SK-N-SH (cell line): ENCODE measurements around the gene KLK15. TPM values are rescaled to one million over a fixed set of nuclear protein-coding genes. Genes with fewer than 3 reads are reported as not detected.

Experiments used
- CTCF ChIA-PET: fragments of 300-600, 350-600 bp; formaldehyde crosslinking; extraction: SDS; loops from one replicate; lab custom pipeline; 2021; lab: Yijun Ruan, JAX
- POLR2A ChIA-PET: fragments of 350-600 bp; sonication (Branson Sonifier 250); formaldehyde crosslinking; extraction: SDS; loops from one replicate; lab custom pipeline; 2020; ENCODE audit warnings: antibody characterized with exemption, inconsistent platforms; lab: Yijun Ruan, JAX
- DNase-seq: peaks from one replicate; pipeline ENCODE4 v3.0.0; 2012
- H2AFZ ChIP-seq: fragments of 200-600 bp; sonication (generic); 2 replicates; pipeline ENCODE4 v1.8.1; 2016; ENCODE audit warnings: antibody characterized with exemption, mild to moderate bottlenecking, low read depth
- H3F3A ChIP-seq: fragments of 200-600 bp; sonication (generic); replicated peaks from 2 replicates; pipeline ENCODE3; 2016; ENCODE audit warnings: antibody characterized with exemption, mild to moderate bottlenecking; ENCODE audit not compliant: insufficient read depth
- H3K27ac ChIP-seq, 2 experiments: fragments of 200-500 bp in 1 of 2; fragments of 200-600 bp in 1 of 2; sonication (Bioruptor generic) in 1 of 2; sonication (generic), shearing (Covaris generic) in 1 of 2; 2 replicates each; pipeline versions ENCODE4 v1.5.1 to v1.6.1; 2014 to 2016; ENCODE audit warnings: low read depth in 2 of 2, inconsistent platforms in 1 of 2, low read length in 1 of 2, mild to moderate bottlenecking in 1 of 2, mixed read lengths in 1 of 2
- H3K27me3 ChIP-seq: fragments of 200-600 bp; sonication (generic), shearing (Covaris generic); 2 replicates; pipeline ENCODE4 v1.6.1; 2016; ENCODE audit warnings: mixed run types; ENCODE audit not compliant: insufficient read depth
- H3K36me3 ChIP-seq, 2 experiments: fragments of 200-500 bp in 1 of 2; fragments of 200-600 bp in 1 of 2; sonication (Bioruptor generic) in 1 of 2; sonication (generic) in 1 of 2; replicated peaks in 1 of 2; 2 replicates each; pipeline versions ENCODE3 to v1.5.1; 2014 to 2016; ENCODE audit warnings: low read length in 1 of 2, mild to moderate bottlenecking in 1 of 2; ENCODE audit not compliant: insufficient read depth in 2 of 2, control insufficient read depth in 1 of 2
- H3K4me1 ChIP-seq, 2 experiments: fragments of 200-500 bp in 1 of 2; fragments of 200-600 bp in 1 of 2; sonication (Bioruptor generic) in 1 of 2; sonication (generic), shearing (Covaris generic) in 1 of 2; 2 replicates each; pipeline versions ENCODE4 v1.5.1 to v1.6.1; 2014 to 2016; ENCODE audit warnings: low read depth in 1 of 2, low read length in 1 of 2, mixed run types in 1 of 2; ENCODE audit not compliant: insufficient read depth in 2 of 2, control insufficient read depth in 1 of 2
- H3K4me2 ChIP-seq: fragments of 200-600 bp; sonication (generic), shearing (Covaris generic); 2 replicates; pipeline ENCODE4 v1.6.1; 2017; ENCODE audit warnings: mixed run types
- H3K4me3 ChIP-seq, 2 experiments: fragments of 200-500 bp in 1 of 2; fragments of 200-600 bp in 1 of 2; sonication (Bioruptor generic) in 1 of 2; sonication (generic), shearing (Covaris generic) in 1 of 2; 2 replicates each; pipeline versions ENCODE4 v1.5.1 to v1.8.1; 2014 to 2016; ENCODE audit warnings: low read depth in 2 of 2, inconsistent platforms in 1 of 2, low read length in 1 of 2, mild to moderate bottlenecking in 1 of 2, mixed read lengths in 1 of 2, moderate library complexity in 1 of 2
- H3K79me2 ChIP-seq: fragments of 200-600 bp; sonication (generic); 2 replicates; pipeline ENCODE4 v1.8.1; 2017; ENCODE audit warnings: mild to moderate bottlenecking; ENCODE audit not compliant: insufficient read depth
- H3K9ac ChIP-seq: fragments of 200-600 bp; sonication (generic); 2 replicates; pipeline ENCODE4 v1.6.1; 2017; ENCODE audit warnings: mixed run types
- H3K9me2 ChIP-seq: fragments of 200-600 bp; sonication (generic); 2 replicates; pipeline ENCODE4 v1.6.1; 2017; ENCODE audit warnings: mixed run types
- H3K9me3 ChIP-seq: fragments of 200-600 bp; sonication (generic); 2 replicates; pipeline ENCODE4 v1.6.1; 2017; ENCODE audit warnings: mixed run types, mild to moderate bottlenecking, moderate library complexity
- H4K20me1 ChIP-seq: fragments of 200-600 bp; sonication (generic); 2 replicates; pipeline ENCODE4 v1.6.1; 2017; ENCODE audit warnings: mild to moderate bottlenecking, mixed run types; ENCODE audit not compliant: insufficient read depth
- CHD2 ChIP-seq: fragments of 150-350 bp; IDR thresholded peaks from 2 replicates; pipeline ENCODE4 v1.6.1; 2018; ENCODE audit warnings: low read length; ENCODE audit not compliant: partially characterized antibody
- ELF1 ChIP-seq: IDR thresholded peaks from 2 replicates; pipeline ENCODE4 v1.4.0; 2012
- JUND ChIP-seq: IDR thresholded peaks from 2 replicates; pipeline ENCODE4 v1.4.0; 2012
- MEF2A ChIP-seq: IDR thresholded peaks from 2 replicates; pipeline ENCODE4 v1.4.0; 2012; ENCODE audit warnings: low read depth, borderline replicate concordance
- MXI1 ChIP-seq: IDR thresholded peaks from 2 replicates; pipeline ENCODE4 v1.6.1; 2012; ENCODE audit warnings: mild to moderate bottlenecking, low read depth, low read length, improper control_type of control experiment
- NRF1 ChIP-seq: IDR thresholded peaks from 2 replicates; pipeline ENCODE4 v1.6.1; 2012; ENCODE audit warnings: low read depth, mild to moderate bottlenecking, low read length
- TCF12 ChIP-seq: IDR thresholded peaks from 2 replicates; pipeline ENCODE4 v1.4.0; 2012
- WGBS: methylation state at CpG from one replicate; pipeline ENCODE4 v1.1.6; 2017; ENCODE audit warnings: low lambda C conversion rate; 5-methylcytosine and 5-hydroxymethylcytosine counted together
- polyA plus RNA-seq, 3 experiments: library from polyadenylated mRNA; depleted of rRNA; stranded (reverse); fragments of >200 nt; gene quantifications; 2 replicates each; pipeline ENCODE4 v1.2.3, GENCODE V29; 2012
- TF ChIP-seq, protein P1 (sequence below): IDR thresholded peaks from 2 replicates; pipeline ENCODE4 v1.4.0; 2012; ENCODE audit warnings: low read depth, borderline replicate concordance
- TF ChIP-seq, protein P2 (sequence below): IDR thresholded peaks from 2 replicates; pipeline ENCODE4; 2012
- TF ChIP-seq, protein P3 (sequence below): IDR thresholded peaks from 2 replicates; pipeline ENCODE4 v1.4.0; 2012; ENCODE audit warnings: low read depth
- TF ChIP-seq, protein P4 (sequence below): IDR thresholded peaks from 2 replicates; pipeline ENCODE4 v1.4.0; 2012; ENCODE audit warnings: low read depth, borderline replicate concordance

Gene KLK15
- polyA plus RNA-seq, 1 of the 3 experiments (the other 2 are of a cell fraction), result not detected

DNA sequence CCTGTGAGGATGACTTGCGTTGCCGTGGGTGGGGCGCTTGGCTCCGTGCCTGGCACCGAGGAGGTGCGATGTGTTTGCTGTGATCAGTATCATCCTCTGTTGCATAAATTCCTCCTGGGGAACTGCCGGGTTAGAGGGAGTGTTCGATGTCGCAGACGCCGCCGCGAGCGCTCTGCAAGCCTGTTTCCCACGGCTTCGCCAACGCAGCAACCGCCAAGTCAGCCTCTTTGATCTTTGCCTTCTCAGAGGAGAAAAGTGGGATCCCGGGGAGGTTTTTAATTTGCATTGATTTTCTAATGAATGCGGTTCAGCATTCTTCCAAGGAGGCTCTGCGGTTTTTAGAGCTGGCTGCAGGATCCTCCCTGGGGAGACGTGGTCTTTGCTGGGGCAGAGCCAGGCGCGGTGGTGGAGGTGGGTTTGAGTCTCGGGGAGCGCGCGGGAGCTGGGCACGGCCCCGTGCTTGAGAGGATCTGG is 55.5 kb downstream of the KLK15 start:
- DNase-seq, result peak; percentile 54
- no peaks in the 10 kb centered on the region for H3K9me3 ChIP-seq
- ChIA-PET POLR2A (no interaction called here), CTCF (interaction anchor here (0.9 to 9.7 kb wide), 7 partner anchors 13 to 409 kb away, joined by 3 to 113 read pairs (median 6); partner anchors contain the start of gene CLEC11A)
- no peaks in the 10 kb centered on the region for H3K79me2 ChIP-seq
- no peaks in the 10 kb centered on the region for H4K20me1 ChIP-seq
- no peak overlapping the region for H3K27ac ChIP-seq
- no peak overlapping the region for H3K9ac ChIP-seq
- H3K9me2 ChIP-seq, result no peaks in the 10 kb centered on the region
- no peaks in the 10 kb centered on the region for H3F3A ChIP-seq
- TF ChIP-seq NRF1 (no peak), MEF2A (no peak), CHD2 (no peak), TCF12 (no peak), JUND (no peak), MXI1 (no peak), ELF1 (no peak)
- TF ChIP-seq, protein P1, sequence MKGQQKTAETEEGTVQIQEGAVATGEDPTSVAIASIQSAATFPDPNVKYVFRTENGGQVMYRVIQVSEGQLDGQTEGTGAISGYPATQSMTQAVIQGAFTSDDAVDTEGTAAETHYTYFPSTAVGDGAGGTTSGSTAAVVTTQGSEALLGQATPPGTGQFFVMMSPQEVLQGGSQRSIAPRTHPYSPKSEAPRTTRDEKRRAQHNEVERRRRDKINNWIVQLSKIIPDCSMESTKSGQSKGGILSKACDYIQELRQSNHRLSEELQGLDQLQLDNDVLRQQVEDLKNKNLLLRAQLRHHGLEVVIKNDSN, result no peak
- TF ChIP-seq, protein P2, sequence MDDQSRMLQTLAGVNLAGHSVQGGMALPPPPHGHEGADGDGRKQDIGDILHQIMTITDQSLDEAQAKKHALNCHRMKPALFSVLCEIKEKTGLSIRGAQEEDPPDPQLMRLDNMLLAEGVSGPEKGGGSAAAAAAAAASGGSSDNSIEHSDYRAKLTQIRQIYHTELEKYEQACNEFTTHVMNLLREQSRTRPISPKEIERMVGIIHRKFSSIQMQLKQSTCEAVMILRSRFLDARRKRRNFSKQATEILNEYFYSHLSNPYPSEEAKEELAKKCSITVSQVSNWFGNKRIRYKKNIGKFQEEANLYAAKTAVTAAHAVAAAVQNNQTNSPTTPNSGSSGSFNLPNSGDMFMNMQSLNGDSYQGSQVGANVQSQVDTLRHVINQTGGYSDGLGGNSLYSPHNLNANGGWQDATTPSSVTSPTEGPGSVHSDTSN, result no peak
- H3K4me1 ChIP-seq, result no peaks in the 10 kb centered on the region
- H3K4me2 ChIP-seq, result peak overlapping the region; percentile 48; the same call in 1 of the 2 replicates
- no peaks in the 10 kb centered on the region for H3K36me3 ChIP-seq
- H3K27me3 ChIP-seq, result peaks cover 60% of the 10 kb centered on the region
- H3K4me3 ChIP-seq, result no peak overlapping the region
- under 1% methylated on average over 26 of the region's 30 CpGs for WGBS
- H2AFZ ChIP-seq, result no peak overlapping the region

DNA sequence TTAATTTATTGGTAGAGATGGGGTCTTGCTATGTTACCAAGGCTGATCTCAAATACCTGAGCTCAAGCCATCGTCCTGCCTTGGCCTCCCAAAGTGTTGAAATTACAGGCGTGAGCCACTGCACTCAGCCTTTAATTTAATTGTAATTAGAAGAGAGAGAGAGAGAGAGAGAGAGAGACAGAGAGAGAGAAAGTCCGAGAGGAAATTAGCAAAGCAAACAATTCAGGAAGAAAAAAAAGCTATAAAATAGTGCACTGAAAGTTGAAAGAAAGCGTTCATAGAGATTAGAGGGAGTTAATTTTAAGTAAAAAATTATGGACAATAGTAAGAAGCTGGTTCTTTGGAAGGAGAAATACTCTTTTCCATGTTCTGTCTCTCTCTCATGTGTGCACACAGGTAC is 56.1 kb downstream of the KLK15 start:
- H3K27me3 ChIP-seq, result peaks cover 60% of the 10 kb centered on the region
- no peak overlapping the region for H3K4me2 ChIP-seq
- no peak overlapping the region for H2AFZ ChIP-seq
- WGBS, result 3% methylated on average over 4 of the region's 4 CpGs
- DNase-seq, result no peak
- POLR2A ChIA-PET, result interaction anchor here (0.7 kb wide), 1 partner anchor 12 kb away, joined by 3 read pairs; no protein-coding TSS in a partner anchor
- no peak overlapping the region for H3K9ac ChIP-seq
- H3F3A ChIP-seq, result no peaks in the 10 kb centered on the region
- no peak overlapping the region for H3K27ac ChIP-seq
- H3K79me2 ChIP-seq, result no peaks in the 10 kb centered on the region
- no peaks in the 10 kb centered on the region for H3K9me3 ChIP-seq
- H3K4me1 ChIP-seq, result no peaks in the 10 kb centered on the region
- no peaks in the 10 kb centered on the region for H3K36me3 ChIP-seq
- H4K20me1 ChIP-seq, result no peaks in the 10 kb centered on the region
- TF ChIP-seq, protein P3, sequence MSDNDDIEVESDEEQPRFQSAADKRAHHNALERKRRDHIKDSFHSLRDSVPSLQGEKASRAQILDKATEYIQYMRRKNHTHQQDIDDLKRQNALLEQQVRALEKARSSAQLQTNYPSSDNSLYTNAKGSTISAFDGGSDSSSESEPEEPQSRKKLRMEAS, result no peak
- TF ChIP-seq, protein P1, result no peak
- TF ChIP-seq, protein P4, sequence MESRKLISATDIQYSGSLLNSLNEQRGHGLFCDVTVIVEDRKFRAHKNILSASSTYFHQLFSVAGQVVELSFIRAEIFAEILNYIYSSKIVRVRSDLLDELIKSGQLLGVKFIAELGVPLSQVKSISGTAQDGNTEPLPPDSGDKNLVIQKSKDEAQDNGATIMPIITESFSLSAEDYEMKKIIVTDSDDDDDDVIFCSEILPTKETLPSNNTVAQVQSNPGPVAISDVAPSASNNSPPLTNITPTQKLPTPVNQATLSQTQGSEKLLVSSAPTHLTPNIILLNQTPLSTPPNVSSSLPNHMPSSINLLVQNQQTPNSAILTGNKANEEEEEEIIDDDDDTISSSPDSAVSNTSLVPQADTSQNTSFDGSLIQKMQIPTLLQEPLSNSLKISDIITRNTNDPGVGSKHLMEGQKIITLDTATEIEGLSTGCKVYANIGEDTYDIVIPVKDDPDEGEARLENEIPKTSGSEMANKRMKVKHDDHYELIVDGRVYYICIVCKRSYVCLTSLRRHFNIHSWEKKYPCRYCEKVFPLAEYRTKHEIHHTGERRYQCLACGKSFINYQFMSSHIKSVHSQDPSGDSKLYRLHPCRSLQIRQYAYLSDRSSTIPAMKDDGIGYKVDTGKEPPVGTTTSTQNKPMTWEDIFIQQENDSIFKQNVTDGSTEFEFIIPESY, result no peak
- TF ChIP-seq MXI1, result no peak
- H3K9me2 ChIP-seq, result no peaks in the 10 kb centered on the region
- CTCF ChIA-PET, result interaction anchor here (1.1 to 9.7 kb wide), 4 partner anchors 12 to 73 kb away, joined by 3 to 113 read pairs (median 46); partner anchors contain the start of gene CLEC11A
- no peak overlapping the region for H3K4me3 ChIP-seq
